ENCODE results near the gene AKAP8L. TPM values are rescaled to one million over a fixed set of nuclear protein-coding genes. Genes with fewer than 3 reads are reported as not detected.

Gene AKAP8L
- total RNA-seq, 4 donors from 2014 or later = 82.4 to 157 (median 117) TPM

- no peaks in the 10 kb centered on the region for H3K36me3 ChIP-seq
- no peak overlapping the region for H3K27ac ChIP-seq
- TF ChIP-seq CTCF (IDR thresholded peaks at IDR 0.05) (no peak), POLR2A (IDR thresholded peaks at IDR 0.05) (no peak)
Observed at GRCh38 chr19:15422296-15423075, 3.7 kb upstream of the AKAP8L start.

DNA sequence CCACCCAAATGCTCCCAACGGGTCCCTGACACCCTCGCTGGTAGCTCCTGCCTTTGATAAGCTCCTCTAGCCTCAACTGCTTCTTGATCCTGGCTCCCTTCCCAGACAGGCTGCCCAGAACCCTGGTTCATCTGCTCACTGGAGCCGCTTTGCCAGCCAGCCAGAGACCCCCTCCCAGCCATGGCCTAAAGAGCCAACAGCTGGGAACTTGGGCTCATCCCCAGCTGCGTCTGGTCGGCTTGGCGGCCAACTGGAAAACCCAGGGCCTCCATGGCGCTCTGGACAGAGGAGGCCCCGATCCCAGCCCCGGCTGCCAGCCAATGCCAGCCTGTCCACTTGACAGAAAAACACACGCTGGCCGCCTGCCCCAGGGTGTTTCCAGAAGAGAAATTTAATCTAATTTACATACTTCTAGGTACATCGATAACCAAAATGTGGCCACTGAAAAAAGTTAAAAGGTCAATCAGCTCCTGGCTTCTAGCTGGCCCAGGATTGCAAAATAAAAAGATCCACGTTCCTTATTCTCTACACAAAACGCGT is 3.0 kb upstream of the AKAP8L start:
- intact Hi-C loops (cut with DNase I; ENCODE audit: low total_unique reads) = no loop called here
- Histone ChIP-seq H3K27ac (no peak overlapping the region), H3K27me3 (no peaks in the 10 kb centered on the region), H3K36me3 (no peaks in the 10 kb centered on the region), H3K9me3 (no peaks in the 10 kb centered on the region), H3K4me1 (peaks cover 0 to 3% of the 10 kb centered on the region in 2 donors), H3K4me3 (no peak overlapping the region)
- no peak for DNase-seq
- no peak for TF ChIP-seq POLR2A (IDR thresholded peaks at IDR 0.05)
- TF ChIP-seq CTCF (IDR thresholded peaks at IDR 0.05) = no peak

More at GRCh38 chr19:15422296-15423075, 3.7 kb upstream of the AKAP8L start:
- intact Hi-C loops (cut with DNase I; ENCODE audit: low total_unique reads) = no loop called here
- Histone ChIP-seq H3K4me1 (no peaks in the 10 kb centered on the region), H3K4me3 (no peak overlapping the region), H3K9me3 (no peaks in the 10 kb centered on the region), H3K27me3 (no peaks in the 10 kb centered on the region)
- DNase-seq = no peak

DNA sequence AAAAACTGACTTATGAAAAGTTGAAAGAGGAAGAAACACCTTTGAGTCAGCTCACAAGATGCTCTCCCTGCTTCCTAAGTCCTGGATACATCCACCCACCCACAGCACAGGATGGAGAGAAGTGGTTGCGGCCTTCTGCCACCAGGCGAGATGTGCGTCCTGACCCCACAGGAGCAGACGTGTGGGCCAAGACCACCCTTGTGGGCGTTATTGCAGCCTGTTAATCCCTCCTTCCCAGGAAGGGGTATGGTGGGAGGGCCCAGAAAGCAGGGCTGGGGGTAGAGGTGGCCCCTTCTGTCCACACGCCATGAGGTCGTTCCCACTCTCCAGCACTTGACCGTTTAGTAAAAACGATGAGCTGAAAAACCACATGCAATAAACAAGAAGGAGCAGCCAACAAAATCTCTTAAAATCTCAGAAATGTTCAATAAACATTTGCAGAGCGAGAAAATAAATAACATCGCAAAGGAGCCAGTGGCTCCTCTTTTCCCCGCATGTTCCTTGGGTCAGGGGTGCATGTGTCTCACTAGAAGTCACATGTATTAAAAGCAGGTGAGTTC is 2.4 kb upstream of the AKAP8L start:
- Histone ChIP-seq H3K36me3 (no peaks in the 10 kb centered on the region), H3K4me1 (peaks cover 0 to 7% of the 10 kb centered on the region in 2 donors), H3K4me3 (no peak overlapping the region), H3K27me3 (no peaks in the 10 kb centered on the region), H3K9me3 (no peaks in the 10 kb centered on the region), H3K27ac (no peak overlapping the region)
- DNase-seq = no peak
- intact Hi-C loops (cut with DNase I; ENCODE audit: low total_unique reads) = no loop called here
- TF ChIP-seq POLR2A (IDR thresholded peaks at IDR 0.05) = no peak
- TF ChIP-seq CTCF (IDR thresholded peaks at IDR 0.05) = no peak

GRCh38 chr19:15419413-15420025 is 731 bp upstream of the AKAP8L start:
- intact Hi-C loops (cut with DNase I; ENCODE audit: low total_unique reads) = no loop called here
- peaks cover 0 to 7% of the 10 kb centered on the region in 2 donors for H3K4me1 ChIP-seq

GRCh38 chr19:15418231-15418578 is 583 bp downstream of the AKAP8L start:
- no peak for TF ChIP-seq CTCF (IDR thresholded peaks at IDR 0.05)
- no peak for TF ChIP-seq POLR2A (IDR thresholded peaks at IDR 0.05)
- DNase-seq = no peak
- Histone ChIP-seq H3K27me3 (no peaks in the 10 kb centered on the region), H3K4me3 (peak overlapping the region; percentile 80 to 82), H3K4me1 (peaks cover 0 to 7% of the 10 kb centered on the region in 2 donors), H3K27ac (peak overlapping the region; percentile 70 to 79), H3K36me3 (no peaks in the 10 kb centered on the region), H3K9me3 (no peaks in the 10 kb centered on the region)
- intact Hi-C loops (cut with DNase I; ENCODE audit: low total_unique reads) = no loop called here

More at GRCh38 chr19:15419413-15420025, 731 bp upstream of the AKAP8L start:
- H3K4me3 ChIP-seq = peak overlapping the region; percentile 41 to 82
- no peaks in the 10 kb centered on the region for H3K27me3 ChIP-seq
- H3K36me3 ChIP-seq = no peaks in the 10 kb centered on the region
- DNase-seq = no peak
- H3K27ac ChIP-seq = peak overlapping the region; percentile 26 to 67
- no peak for TF ChIP-seq POLR2A (IDR thresholded peaks at IDR 0.05)
- no peaks in the 10 kb centered on the region for H3K9me3 ChIP-seq
